Left renal cortex interstitium (tissue), 4 donors: ENCODE measurements around the gene ASB2. TPM values are rescaled to one million over a fixed set of nuclear protein-coding genes. Genes with fewer than 3 reads are reported as not detected.

Experiments used
- DNase-seq, 4 donors: peaks; one replicate each; pipeline ENCODE4 v3.0.0-alpha.2; 2013; ENCODE audit warnings: low read depth in 4 of 4, low spot score in 2 of 4, missing footprints in 1 of 4
- polyA plus RNA-seq, 4 donors: library from polyadenylated mRNA; unstranded; fragments of 120-200 nt; gene quantifications; one replicate each; pipeline ENCODE4 v1.2.1, GENCODE V29; 2013; ENCODE audit not compliant: insufficient read length in 4 of 4

ASB2 gene
- polyA plus RNA-seq, 4 donors = 0.30 to 0.59 (median 0.42) TPM

- no peak for DNase-seq
These were observed 45.4 kb downstream of the ASB2 start for GRCh38 chr14:93930989-93931307.

GRCh38 chr14:93930296-93930988 is 45.9 kb downstream of the ASB2 start:
- no peak for DNase-seq

- DNase-seq = no peak
These were observed 46.7 kb downstream of the ASB2 start for GRCh38 chr14:93929657-93930056.

GRCh38 chr14:93929048-93929535 is 47.3 kb downstream of the ASB2 start:
- no peak for DNase-seq

GRCh38 chr14:93928184-93929047 is 48.0 kb downstream of the ASB2 start:
- DNase-seq = no peak

- DNase-seq = no peak
These were observed 48.6 kb downstream of the ASB2 start for GRCh38 chr14:93927800-93928145.

GRCh38 chr14:93926873-93927799 is 49.2 kb downstream of the ASB2 start, which contains the start of gene FAM181A:
Gene FAM181A, plus strand, starts transcription at chr14:93927344. Its CDS starts 942 bp downstream, at chr14:93928286.
- DNase-seq = no peak

GRCh38 chr14:93926245-93926872 is 50.0 kb downstream of the ASB2 start:
- DNase-seq = no peak

- no peak for DNase-seq
These were observed 50.9 kb downstream of the ASB2 start for GRCh38 chr14:93925374-93925895.

- DNase-seq = no peak
These were observed 51.6 kb downstream of the ASB2 start for GRCh38 chr14:93924592-93925355.

GRCh38 chr14:93923626-93924025 is 52.7 kb downstream of the ASB2 start:
- no peak for DNase-seq

GRCh38 chr14:93921001-93921806 is 55.2 kb downstream of the ASB2 start:
- no peak for DNase-seq

GRCh38 chr14:93917141-93917540 is 59.2 kb downstream of the ASB2 start:
- no peak for DNase-seq

GRCh38 chr14:93916498-93916897 is 59.9 kb downstream of the ASB2 start:
- no peak for DNase-seq

GRCh38 chr14:93915800-93916199 is 60.6 kb downstream of the ASB2 start:
- DNase-seq = no peak

GRCh38 chr14:93915070-93915705 is 61.2 kb downstream of the ASB2 start:
- no peak for DNase-seq

GRCh38 chr14:93914278-93914677 is 62.1 kb downstream of the ASB2 start:
- DNase-seq = no peak

GRCh38 chr14:93912782-93913181 is 63.6 kb downstream of the ASB2 start:
- DNase-seq = no peak
